NCI-H510A treated with DMSO at 0.1 percent for 48 hours (cell line): ENCODE data around the gene ETHE1.

ENCODE experiments used
- DNase-seq: peaks from one replicate; lab custom pipeline; 2025; lab: John Stamatoyannopoulos, UW

The ETHE1 gene

DNA sequence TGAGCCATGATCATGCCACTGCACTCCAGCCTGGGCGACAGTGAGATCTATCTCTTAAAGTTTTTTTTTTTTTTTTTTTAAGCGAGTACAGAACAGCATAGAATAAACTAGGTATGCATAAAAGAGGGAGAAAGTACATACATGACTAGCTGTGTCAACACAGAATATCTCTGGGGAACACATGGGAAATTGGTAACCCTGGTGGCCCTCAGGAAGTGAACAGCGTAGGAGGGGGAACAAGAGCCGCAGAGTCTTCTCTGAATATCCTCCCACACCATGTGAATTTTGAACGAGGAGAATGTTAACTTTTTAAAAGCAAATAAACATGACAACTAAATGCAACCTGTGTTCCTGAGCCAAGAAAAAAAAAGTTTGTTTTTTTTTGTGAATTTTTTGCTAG, 37.7 kb downstream of the ETHE1 start:
- no peak for DNase-seq

DNA sequence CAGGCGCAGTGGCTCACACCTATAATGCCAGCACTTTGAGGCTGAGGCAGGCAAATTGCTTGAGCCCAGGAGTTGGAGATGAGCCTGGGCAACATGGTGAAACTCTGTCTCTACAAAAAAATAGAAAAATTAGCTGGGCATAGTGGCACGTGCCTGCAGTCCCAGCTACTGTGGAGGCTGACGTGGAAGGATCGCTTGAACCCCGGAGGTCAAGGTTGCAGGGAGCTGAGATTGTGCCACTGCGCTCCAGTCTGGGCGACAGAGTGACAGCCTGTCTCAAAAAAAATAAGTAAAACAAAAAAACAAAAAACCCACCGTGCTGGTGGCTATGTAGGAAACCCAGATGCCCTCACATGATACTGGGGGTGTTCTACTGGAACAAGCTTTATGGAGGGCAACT, 38.8 kb downstream of the ETHE1 start:
- DNase-seq = no peak

DNA sequence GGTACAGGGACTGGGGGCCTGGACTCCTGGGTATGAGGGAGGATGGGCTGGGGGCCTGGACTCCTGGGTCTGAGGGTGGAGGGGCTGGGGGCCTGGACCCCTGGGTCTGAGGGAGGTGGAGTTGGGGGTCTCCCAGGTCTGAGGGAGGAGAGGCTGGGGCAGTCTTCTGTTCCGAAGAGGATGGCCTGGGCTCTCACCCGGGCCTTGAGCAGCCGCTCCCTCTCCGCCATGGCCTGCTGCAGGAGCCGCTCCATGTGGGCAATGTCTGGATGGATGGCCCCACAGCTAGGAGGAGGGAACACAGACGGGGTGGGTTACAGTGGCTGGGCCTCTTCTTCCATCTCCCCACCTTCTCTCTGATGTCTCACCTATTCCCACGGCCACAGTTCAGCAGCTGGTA, 40.6 kb downstream of the ETHE1 start:
- no peak for DNase-seq

DNA sequence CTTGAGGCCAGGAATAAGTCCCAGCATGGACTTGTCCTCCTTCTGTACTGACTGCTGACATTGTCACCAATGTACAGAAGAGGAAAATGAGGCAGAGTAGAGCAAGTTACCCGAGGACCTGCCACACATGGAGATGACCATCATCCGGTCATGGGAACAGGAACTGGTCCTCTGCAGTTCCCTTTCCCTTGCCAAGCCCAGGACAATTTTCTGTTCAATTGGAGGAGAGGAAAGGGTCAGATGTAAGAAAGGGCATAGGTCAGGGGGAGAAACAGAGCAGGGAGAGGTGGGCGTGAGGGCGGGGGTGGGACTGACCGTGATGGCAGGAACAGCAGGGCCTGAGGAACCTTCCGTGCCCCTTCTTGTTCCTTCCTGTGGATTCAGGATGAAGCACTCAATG, 41.0 kb downstream of the ETHE1 start:
- DNase-seq = no peak

DNA sequence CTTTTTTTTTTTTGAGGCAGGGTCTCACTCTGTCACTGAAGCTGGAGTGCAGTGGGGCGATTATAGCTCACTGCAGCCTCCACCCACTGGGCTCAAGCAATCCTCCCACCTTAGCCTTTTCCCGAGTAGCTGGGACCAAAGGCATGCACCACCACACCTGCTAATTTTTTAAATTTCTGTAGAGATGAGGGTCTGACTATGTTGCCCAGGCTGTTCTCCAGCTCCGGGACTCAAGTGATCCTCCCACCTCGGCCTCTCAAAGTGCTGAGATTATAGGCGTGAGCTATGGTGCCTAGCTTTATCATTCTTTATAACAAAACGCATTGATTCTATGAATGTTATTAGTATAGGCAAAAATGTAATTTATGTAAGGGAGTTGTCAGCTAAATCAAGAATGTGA, 43.7 kb downstream of the ETHE1 start:
- DNase-seq = no peak

DNA sequence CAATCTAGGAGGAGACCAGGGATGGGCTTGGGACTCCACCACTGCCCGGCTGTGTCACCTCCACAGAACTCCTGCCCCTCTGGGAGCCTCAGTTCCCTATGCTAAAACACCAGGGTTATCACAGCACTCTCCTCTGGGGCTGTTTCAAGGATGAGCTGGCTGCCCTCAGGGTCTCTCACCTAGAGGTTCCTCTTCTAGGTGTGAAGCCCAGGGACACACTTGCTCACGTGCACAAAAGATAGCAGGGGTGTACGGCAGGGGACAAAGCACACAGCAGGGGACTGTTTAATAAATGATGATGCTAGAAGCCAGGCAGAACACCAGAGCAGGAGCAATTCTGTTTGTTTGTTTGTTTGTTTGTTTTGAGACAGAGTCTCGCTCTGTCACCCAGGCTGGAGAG, 44.8 kb downstream of the ETHE1 start:
- no peak for DNase-seq

DNA sequence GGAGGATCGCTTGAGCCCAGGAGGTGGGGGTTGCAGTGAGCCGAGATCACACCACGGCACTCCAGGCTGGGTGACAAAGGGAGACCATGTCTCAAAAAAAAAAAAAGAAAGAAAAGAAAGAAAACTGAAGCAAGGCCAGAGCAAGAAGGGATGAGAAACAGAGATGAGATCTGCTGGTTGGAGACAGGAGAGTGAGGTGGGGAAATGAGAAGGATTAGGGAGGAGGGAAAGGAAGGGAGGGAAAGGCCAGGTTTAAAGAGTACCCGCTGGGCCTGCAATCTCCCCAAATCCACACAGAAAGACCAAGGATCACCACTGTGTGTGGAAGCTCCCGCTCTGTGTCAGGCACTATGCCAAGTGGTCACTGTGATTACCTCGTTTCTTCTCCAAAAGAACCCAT, 45.3 kb downstream of the ETHE1 start:
- DNase-seq = no peak

DNA sequence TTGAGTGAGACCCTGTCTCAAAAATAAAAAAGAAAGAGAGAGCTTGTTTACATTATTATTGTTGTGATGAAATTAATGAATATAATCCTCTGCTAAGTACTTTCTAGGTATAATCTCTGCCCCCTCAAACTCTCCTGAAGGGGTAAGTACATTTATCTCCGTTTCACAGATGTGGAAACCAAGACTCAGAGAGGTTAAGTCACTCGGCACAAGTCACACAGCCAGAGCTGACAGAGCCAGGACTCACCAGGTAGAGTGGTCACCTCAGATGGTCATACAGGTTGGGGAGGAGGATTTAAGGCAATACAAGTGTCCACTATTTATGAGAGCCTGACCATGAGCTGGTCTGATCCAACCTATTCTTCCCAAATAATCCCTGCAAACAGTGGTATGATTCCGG, 46.4 kb downstream of the ETHE1 start:
- DNase-seq = no peak

DNA sequence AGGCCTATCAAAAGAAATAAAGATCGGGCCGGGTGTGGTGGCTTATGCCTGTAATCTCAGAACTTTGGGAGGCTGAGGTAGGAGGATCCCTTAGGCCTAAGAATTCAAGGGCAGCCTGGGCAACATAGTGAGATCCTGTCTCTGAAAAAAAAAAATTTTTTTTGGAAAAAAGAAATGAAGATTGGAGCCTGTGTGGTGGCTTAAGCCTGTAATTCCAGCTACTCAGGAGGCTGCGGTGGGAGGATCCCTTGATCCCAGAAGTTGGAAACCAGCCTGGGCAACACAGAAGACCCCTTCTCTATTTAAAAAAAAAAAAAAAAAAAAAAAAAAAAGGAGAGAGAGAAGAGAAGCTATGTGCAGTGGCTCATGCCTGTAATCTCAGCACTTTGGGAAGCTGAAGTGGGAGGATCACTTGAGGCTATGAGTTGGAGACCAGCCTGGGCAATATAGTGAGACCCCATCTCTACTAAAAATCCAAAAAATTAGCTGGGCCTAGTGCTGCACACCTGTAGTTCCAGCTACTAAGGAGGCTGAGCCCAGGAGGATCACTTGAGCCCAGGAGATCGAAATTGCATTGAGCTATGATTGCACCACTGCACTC, 46.9 kb downstream of the ETHE1 start:
- no peak for DNase-seq

DNA sequence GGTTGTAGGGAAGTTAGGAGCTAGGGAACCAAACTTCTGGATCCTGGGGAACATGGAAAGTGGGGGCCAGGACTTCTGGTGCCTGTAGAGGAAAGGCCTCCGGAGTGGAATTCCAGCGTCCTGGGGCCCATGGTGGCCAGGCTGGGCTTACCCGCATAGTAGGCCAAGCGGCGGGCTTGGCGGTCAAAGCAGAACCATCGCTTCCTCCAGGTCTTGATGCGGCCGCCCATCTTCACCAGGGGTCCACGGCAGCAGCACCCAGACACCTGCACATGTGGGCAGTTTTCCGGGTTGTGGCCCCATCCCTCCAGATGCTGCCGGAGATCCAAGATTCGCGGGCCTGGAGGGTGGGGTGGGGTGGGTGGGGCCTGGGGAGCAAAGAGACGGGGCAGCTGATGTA, 47.8 kb downstream of the ETHE1 start:
- no peak for DNase-seq

DNA sequence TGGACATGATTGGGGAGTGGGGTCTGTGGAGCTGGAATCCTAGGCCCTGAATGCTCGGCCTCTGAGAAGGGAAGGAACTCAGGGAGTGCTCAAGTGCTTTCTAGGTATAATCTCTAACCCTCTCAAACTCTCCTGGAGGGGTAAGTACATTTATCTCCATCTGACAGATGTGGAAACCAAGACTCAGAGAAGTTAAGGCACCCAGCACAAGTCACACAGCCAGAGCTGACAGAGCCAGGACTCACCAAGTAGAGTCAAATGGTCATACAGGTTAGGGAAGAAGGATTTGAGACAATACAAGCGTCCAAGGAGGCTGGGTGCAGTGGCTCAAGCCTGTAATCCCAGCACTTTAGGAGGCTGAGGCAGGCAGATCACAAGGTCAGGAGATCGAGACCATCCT, 48.7 kb downstream of the ETHE1 start:
- no peak for DNase-seq

DNA sequence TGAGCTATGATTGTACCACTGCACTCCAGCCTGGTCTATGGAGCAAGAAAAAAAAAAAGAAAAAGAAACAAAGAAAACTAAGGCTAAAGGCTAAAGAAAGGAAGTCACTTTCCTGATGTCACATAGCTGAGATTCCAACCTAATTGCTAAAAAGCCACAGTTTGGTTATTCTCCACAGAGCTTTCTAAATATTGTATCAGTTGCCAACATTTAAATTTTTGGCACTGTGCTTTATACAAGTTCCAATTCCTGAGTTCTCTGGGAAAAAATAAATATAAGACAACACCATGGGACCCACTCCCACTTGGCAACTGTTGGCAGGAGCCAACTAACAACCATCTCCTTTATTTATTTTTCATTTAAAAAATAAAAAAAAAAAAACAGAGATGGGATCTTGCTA, 50.4 kb downstream of the ETHE1 start:
- DNase-seq = no peak

DNA sequence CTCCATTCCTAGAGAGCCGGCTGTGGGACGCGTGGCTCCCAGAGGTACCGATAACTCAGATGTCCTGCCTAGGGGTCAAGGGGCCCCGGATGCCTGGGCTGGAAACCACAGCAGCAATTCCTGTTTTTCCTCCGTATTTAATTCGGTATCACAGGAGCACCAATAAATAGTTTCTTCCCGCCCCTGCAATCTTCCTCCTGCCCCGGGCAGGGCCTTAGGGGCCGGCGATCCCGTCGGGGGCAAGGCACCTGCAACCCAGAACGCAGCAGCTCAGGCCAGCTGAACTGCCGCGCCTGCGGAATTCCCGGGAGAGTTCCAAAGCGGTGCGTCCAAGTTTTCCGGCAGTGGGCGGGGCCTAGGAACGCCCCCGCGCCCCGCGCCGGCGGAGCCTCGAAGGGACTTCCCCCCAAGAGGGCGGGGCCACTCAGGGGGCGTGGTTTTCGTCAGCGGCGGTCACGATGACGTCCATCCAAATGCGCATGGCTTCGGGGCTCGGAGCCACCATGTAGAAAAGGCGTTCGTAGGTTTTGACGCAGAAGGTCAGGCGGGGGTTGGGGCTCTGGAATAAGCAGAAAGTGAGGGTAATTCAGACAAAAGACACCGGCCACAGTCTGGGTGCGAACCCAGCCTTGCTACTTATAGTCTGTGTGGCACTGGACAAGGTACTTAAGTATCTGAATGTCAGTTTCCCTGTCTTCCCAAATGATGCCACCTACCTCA, 51.9 kb downstream of the ETHE1 start:
- no peak for DNase-seq

DNA sequence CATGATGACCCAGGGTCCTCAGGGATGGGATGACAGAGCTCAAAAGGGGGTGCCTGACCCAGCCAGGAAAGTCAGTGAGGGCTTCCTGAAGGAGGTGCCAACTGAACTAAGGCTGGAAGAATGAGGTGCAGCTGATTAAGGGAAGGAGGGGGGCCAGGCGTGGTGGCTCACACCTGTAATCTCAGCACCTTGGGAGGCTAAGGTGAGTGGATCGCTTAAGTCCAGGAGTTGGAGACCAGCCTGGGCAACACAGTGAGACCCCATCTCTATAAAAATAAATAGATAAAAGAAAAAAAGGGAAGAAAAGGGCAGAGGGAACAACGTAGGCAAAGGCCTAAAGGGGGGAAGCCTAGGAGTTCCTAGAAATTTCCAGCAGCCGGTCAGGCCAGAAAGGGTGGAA, 52.5 kb downstream of the ETHE1 start:
- DNase-seq = no peak

DNA sequence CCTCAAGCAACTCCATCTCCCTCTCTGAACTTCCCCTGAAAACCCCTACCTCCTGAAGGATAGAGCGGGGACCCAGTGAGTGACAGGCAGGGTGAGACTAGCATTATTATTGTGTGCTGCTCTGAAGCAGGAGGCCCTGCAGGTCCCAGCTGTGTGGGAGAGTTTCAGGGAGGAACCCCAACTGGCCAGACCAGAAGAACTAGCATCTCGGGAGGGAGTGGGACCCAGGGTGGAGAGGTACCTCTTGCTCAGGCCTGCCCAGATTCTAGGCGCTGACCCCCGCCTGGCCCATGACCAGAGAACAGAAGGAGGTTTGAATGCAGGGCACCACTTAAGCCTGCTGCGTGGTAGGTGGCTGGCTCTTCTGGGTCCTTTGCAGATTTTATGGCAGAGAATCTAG, 55.9 kb downstream of the ETHE1 start:
- DNase-seq = no peak

DNA sequence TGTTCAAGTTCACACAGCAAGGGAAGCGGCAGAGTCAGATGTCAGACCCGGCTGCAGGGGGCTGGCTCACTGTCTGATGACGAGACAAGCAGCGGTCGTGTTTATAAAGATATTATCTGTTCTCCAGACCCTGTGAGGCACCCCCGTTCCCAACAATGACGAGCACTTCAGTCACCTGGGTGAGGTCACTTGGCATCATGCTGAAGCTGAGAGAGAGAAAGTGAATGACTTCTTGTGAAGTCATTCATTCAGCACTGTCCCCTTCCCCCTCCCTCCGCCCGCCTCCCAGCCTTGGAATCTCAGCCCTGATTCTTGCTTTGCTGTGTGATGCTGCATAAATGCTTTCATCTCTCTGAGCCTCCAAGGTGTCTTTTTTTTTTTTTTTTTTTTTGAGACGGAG, 56.7 kb downstream of the ETHE1 start:
- no peak for DNase-seq

DNA sequence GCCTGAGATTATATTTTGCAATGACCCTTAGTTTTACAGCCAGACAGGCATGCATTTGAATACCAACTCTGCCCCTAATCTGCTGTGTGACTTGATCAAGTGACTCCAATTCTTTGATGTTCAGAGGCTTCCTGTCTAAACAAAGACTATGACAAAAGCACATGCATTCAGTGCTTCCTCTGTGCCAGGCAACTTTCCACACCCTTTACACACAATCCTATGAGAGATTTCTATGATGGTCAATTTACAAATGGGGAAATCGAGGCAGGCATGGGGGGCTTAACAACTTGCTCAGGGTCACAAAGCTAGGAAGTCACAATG, 57.9 kb downstream of the ETHE1 start:
- no peak for DNase-seq

DNA sequence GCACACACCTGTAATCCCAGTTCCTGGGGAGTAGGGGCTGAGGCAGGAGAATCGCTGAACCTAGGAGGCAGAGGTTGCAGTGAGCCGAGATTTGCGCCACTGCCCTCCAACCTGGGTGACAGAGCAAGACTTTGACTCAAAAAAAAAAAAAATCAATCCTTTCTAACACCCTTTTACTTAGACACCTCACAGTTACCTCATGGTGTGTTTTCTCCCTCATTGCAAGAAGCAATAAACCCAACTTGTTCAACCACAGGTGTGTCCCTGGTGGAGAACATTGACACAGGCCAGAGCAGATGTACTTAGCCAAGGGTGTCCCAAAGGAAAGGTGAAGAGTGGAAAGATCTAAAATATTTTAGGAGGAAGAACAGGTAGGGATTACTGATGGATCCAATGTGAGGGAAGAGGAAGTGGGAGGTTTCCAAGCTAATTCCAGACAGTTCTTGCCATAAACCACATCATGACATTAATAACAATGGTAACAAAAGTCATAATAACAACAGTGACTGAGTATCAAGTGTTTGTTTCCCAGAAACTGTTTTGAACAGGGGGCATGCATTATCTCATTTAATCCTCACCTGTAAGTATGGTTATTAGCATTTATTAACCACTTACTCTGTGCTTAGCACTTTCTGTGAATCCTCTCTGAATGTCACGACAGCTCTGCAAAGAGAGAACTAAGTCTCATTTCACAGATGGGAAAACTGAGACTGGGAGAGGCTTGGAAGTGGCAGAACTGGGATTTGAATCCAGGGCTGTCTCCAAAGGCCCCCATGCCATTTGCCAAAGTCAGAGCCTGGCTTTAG, 58.4 kb downstream of the ETHE1 start:
- DNase-seq = no peak

DNA sequence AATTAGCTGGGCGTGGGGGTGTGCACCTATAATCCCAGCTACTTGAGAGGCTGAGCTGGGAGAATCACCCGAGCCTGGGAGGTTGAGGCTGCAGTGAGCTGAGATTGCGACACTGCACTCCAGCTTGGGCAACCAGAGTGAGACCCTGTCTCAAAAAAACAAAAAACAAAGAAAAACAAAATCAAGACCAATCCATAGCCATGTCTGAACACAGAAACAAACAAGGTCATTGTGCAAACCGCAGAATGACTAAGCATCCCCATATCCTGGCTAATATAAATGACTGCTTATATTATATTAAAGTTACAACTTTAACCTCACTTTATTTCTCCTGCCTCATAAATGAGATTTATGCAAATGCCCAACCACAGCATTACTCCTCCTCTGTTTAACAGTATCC, 59.3 kb downstream of the ETHE1 start:
- DNase-seq = no peak

DNA sequence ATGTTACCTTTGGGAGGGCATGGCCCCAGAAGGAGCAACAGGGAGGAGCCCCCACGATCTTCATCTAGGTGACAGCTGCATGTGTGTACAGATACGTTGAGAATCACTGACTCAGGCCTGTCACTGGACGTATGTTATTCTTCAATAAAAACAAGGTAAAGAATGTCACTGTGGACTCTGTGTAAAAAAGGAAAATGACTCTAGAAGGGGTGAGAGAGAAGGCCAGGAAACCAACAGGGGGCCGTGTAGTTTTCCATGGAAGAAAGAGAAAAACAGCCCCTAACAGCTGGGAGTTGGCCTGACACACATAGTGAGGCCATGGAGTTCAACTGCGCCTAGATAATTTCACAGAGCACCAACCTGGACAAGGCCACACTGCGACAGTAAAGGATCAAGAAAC, 59.7 kb downstream of the ETHE1 start:
- DNase-seq = no peak

DNA sequence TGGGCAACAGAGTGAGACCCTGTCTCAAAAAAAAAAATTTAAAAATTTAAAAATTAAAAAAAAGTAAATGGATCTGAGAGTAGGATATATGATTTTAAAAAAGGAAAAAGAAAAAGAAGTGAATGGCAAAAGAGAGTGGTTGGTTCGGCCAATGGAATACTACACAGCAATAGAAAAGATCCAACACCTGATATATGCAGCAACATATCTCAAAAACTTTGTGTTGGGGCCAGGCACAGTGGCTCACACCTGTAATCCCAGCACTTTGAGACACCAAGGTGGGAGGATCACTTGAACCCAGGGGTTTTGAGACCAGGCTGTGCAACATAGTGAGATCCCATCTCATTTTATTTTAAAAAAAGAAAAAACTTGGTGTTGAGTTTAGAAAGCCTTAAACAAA, 60.2 kb downstream of the ETHE1 start:
- no peak for DNase-seq

DNA sequence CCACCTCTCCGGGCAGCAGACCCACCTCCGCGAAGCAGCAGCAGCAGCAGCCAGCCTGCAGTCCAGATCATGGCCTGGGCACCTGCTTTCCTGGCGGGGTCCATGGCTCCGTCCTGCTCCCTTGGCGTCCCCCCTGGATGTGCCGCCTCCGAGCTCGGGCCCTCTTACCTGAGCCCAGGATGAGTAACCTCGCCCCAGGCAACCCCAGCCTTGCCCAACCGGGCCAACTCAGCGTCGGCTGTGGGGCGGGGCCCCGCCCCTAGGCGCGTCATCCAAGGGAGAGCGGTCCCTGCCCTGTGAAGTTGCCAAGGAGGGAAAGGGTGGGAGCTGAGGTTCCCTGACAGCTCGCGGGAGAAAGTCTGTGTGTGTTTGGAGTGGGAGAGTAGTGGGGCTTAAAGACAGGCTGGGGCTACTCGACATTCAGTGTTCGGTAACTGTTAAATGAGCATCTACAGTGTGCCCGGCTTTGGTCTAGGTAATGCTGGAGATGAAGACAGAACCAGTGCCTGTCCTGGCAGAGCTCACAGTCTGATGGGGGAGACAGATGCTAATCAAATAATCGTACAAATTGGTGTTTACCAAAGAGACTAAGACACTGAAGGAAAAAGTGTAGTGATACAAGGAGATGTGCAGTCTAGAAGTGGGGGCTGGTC, 61.4 kb downstream of the ETHE1 start, which contains the start of gene LYPD3:
TSS of gene LYPD3 (minus strand) at position 141 of the 653 bp plus-strand sequence. CDS start at position 104, 37 bp downstream.
- DNase-seq = no peak
